Measurements from ENCODE around the gene MGLL.

The MGLL gene

GRCh38 chr3:127755305-127755681 is 67.0 kb downstream of the MGLL start:
- H3K9me3 Mint-ChIP-seq = no peaks in the 10 kb centered on the region
- ATAC-seq (no peak), DNase-seq (ENCODE audit: low spot score in 2 of 2) (no peak)
- peaks cover 32% of the 10 kb centered on the region for H3K4me1 Mint-ChIP-seq
- no peaks in the 10 kb centered on the region for H3K36me3 Mint-ChIP-seq
- H3K4me3 Mint-ChIP-seq = peak overlapping the region; percentile 20
- H3K27ac Mint-ChIP-seq = peak overlapping the region; percentile 23

- Mint-ChIP-seq H3K4me3 (peak overlapping the region; percentile 20), H3K9me3 (no peaks in the 10 kb centered on the region), H3K36me3 (no peaks in the 10 kb centered on the region), H3K27ac (peak overlapping the region; percentile 23), H3K4me1 (peaks cover 39% of the 10 kb centered on the region)
- ATAC-seq (peak; percentile 63), DNase-seq (ENCODE audit: low spot score in 2 of 2) (no peak)
These were observed 67.7 kb downstream of the MGLL start for GRCh38 chr3:127754411-127755304.

- ATAC-seq = no peak
- peaks cover 2% of the 10 kb centered on the region for H3K36me3 Mint-ChIP-seq
- no peak for DNase-seq (ENCODE audit: low spot score in 2 of 2)
- H3K27ac Mint-ChIP-seq = peak overlapping the region; percentile 23
- H3K9me3 Mint-ChIP-seq = no peaks in the 10 kb centered on the region
- peaks cover 39% of the 10 kb centered on the region for H3K4me1 Mint-ChIP-seq
- peak overlapping the region; percentile 20 for H3K4me3 Mint-ChIP-seq
These were observed 68.4 kb downstream of the MGLL start for GRCh38 chr3:127753898-127754410.

GRCh38 chr3:127753338-127753737 is 69.0 kb downstream of the MGLL start:
- H3K4me1 Mint-ChIP-seq = peaks cover 39% of the 10 kb centered on the region
- H3K27ac Mint-ChIP-seq = no peak overlapping the region
- H3K4me3 Mint-ChIP-seq = no peak overlapping the region
- no peak for ATAC-seq
- no peaks in the 10 kb centered on the region for H3K9me3 Mint-ChIP-seq
- peaks cover 6% of the 10 kb centered on the region for H3K36me3 Mint-ChIP-seq
- DNase-seq (ENCODE audit: low spot score in 2 of 2) = no peak

GRCh38 chr3:127751782-127752181 is 70.5 kb downstream of the MGLL start:
- H3K27ac Mint-ChIP-seq = no peak overlapping the region
- peaks cover 6% of the 10 kb centered on the region for H3K36me3 Mint-ChIP-seq
- no peak overlapping the region for H3K4me3 Mint-ChIP-seq
- H3K9me3 Mint-ChIP-seq = no peaks in the 10 kb centered on the region
- DNase-seq (ENCODE audit: low spot score in 2 of 2) (no peak), ATAC-seq (no peak)
- H3K4me1 Mint-ChIP-seq = peaks cover 39% of the 10 kb centered on the region

GRCh38 chr3:127751163-127751621 is 71.1 kb downstream of the MGLL start:
- Mint-ChIP-seq H3K4me3 (peak overlapping the region; percentile 20), H3K4me1 (peaks cover 39% of the 10 kb centered on the region), H3K9me3 (no peaks in the 10 kb centered on the region), H3K27ac (peak overlapping the region; percentile 5), H3K36me3 (peaks cover 6% of the 10 kb centered on the region)
- DNase-seq (ENCODE audit: low spot score in 2 of 2) = no peak
- no peak for ATAC-seq

GRCh38 chr3:127750226-127751031 is 71.9 kb downstream of the MGLL start:
- no peaks in the 10 kb centered on the region for H3K9me3 Mint-ChIP-seq
- H3K4me3 Mint-ChIP-seq = peak overlapping the region; percentile 20
- peaks cover 34% of the 10 kb centered on the region for H3K4me1 Mint-ChIP-seq
- peaks cover 6% of the 10 kb centered on the region for H3K36me3 Mint-ChIP-seq
- H3K27ac Mint-ChIP-seq = peak overlapping the region; percentile 5
- ATAC-seq (peak; percentile 73), DNase-seq (ENCODE audit: low spot score in 2 of 2) (no peak)

GRCh38 chr3:127749787-127750225 is 72.5 kb downstream of the MGLL start:
- Mint-ChIP-seq H3K27ac (peak overlapping the region; percentile 5), H3K4me3 (no peak overlapping the region), H3K9me3 (no peaks in the 10 kb centered on the region), H3K36me3 (peaks cover 6% of the 10 kb centered on the region), H3K4me1 (peaks cover 28% of the 10 kb centered on the region)
- DNase-seq (ENCODE audit: low spot score in 2 of 2) (no peak), ATAC-seq (no peak)

GRCh38 chr3:127749361-127749760 is 73.0 kb downstream of the MGLL start:
- H3K4me3 Mint-ChIP-seq = no peak overlapping the region
- DNase-seq (ENCODE audit: low spot score in 2 of 2) = no peak
- peaks cover 23% of the 10 kb centered on the region for H3K4me1 Mint-ChIP-seq

GRCh38 chr3:127748754-127749327 is 73.5 kb downstream of the MGLL start:
- no peak overlapping the region for H3K27ac Mint-ChIP-seq
- peaks cover 6% of the 10 kb centered on the region for H3K36me3 Mint-ChIP-seq

More at GRCh38 chr3:127749361-127749760, 73.0 kb downstream of the MGLL start:
- no peak for ATAC-seq
- no peak overlapping the region for H3K27ac Mint-ChIP-seq
- no peaks in the 10 kb centered on the region for H3K9me3 Mint-ChIP-seq
- H3K36me3 Mint-ChIP-seq = peaks cover 6% of the 10 kb centered on the region

GRCh38 chr3:127747751-127748521 is 74.4 kb downstream of the MGLL start:
- Mint-ChIP-seq H3K9me3 (no peaks in the 10 kb centered on the region), H3K4me1 (peaks cover 18% of the 10 kb centered on the region), H3K4me3 (no peak overlapping the region), H3K36me3 (peaks cover 6% of the 10 kb centered on the region), H3K27ac (no peak overlapping the region)
- DNase-seq (ENCODE audit: low spot score in 2 of 2) (no peak), ATAC-seq (no peak)

More at GRCh38 chr3:127748754-127749327, 73.5 kb downstream of the MGLL start:
- Mint-ChIP-seq H3K4me1 (peaks cover 18% of the 10 kb centered on the region), H3K9me3 (no peaks in the 10 kb centered on the region), H3K4me3 (no peak overlapping the region)
- no peak for DNase-seq (ENCODE audit: low spot score in 2 of 2)
- no peak for ATAC-seq

GRCh38 chr3:127747066-127747465 is 75.2 kb downstream of the MGLL start:
- no peak overlapping the region for H3K4me3 Mint-ChIP-seq
- H3K36me3 Mint-ChIP-seq = peaks cover 6% of the 10 kb centered on the region
- peak overlapping the region; percentile 62 for H3K27ac Mint-ChIP-seq
- H3K9me3 Mint-ChIP-seq = no peaks in the 10 kb centered on the region
- peaks cover 18% of the 10 kb centered on the region for H3K4me1 Mint-ChIP-seq
- ATAC-seq (no peak), DNase-seq (ENCODE audit: low spot score in 2 of 2) (no peak)

GRCh38 chr3:127746400-127747057 is 75.8 kb downstream of the MGLL start:
- Mint-ChIP-seq H3K27ac (peak overlapping the region; percentile 62), H3K9me3 (no peaks in the 10 kb centered on the region), H3K4me1 (peaks cover 18% of the 10 kb centered on the region), H3K4me3 (no peak overlapping the region), H3K36me3 (peaks cover 6% of the 10 kb centered on the region)
- ATAC-seq (no peak), DNase-seq (ENCODE audit: low spot score in 2 of 2) (no peak)

Measured in stimulated activated effector memory CD8-positive, alpha-beta T cell treated with anti-CD3 and anti-CD28 coated beads, Interleukin-12 subunit alpha, Interleukin-12 subunit beta, amount 100 ng/mL, for 72 hours (primary cell).